Measurements from ENCODE around the gene HMCES. TPM values are rescaled to one million over a fixed set of nuclear protein-coding genes. Genes with fewer than 3 reads are reported as not detected.
"Not testable (repeated sequence)": the region's sequence is repeated elsewhere in the genome, so short reads cannot be mapped to it uniquely, and the experiment has no call there.

Gene HMCES
- total RNA-seq, 3 donors from 2014 or later = 37.0 to 44.1 (median 41.4) TPM

GRCh38 chr3:129245141-129245540 is 33.5 kb upstream of the HMCES start:
- TF ChIP-seq, protein P1, sequence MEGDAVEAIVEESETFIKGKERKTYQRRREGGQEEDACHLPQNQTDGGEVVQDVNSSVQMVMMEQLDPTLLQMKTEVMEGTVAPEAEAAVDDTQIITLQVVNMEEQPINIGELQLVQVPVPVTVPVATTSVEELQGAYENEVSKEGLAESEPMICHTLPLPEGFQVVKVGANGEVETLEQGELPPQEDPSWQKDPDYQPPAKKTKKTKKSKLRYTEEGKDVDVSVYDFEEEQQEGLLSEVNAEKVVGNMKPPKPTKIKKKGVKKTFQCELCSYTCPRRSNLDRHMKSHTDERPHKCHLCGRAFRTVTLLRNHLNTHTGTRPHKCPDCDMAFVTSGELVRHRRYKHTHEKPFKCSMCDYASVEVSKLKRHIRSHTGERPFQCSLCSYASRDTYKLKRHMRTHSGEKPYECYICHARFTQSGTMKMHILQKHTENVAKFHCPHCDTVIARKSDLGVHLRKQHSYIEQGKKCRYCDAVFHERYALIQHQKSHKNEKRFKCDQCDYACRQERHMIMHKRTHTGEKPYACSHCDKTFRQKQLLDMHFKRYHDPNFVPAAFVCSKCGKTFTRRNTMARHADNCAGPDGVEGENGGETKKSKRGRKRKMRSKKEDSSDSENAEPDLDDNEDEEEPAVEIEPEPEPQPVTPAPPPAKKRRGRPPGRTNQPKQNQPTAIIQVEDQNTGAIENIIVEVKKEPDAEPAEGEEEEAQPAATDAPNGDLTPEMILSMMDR (IDR thresholded peaks at IDR 0.05) = no peak
- Histone ChIP-seq H3K36me3 (ENCODE audit: low read depth) (no peaks in the 10 kb centered on the region), H3K4me1 (ENCODE audit: low read depth) (peaks cover 11% of the 10 kb centered on the region), H3K4me3 (no peak overlapping the region), H3K9me3 (no peaks in the 10 kb centered on the region)
- intact Hi-C loops (cut with DNase I, micrococcal nuclease) = loop anchor here in 1 of 2 donors (5.0 to 10.0 kb wide), 3 partner anchors 63 to 270 kb away; partner anchors contain the start of gene CNBP
- DNase-seq (no peak), ATAC-seq (no peak)

- H3K4me3 ChIP-seq = not testable (repeated sequence)
Measured at GRCh38 chr3:129245641-129246306, 32.9 kb upstream of the HMCES start.

GRCh38 chr3:129246636-129247035 is 32.0 kb upstream of the HMCES start:
- H3K4me1 ChIP-seq (ENCODE audit: low read depth) = peaks cover 22% of the 10 kb centered on the region
- TF ChIP-seq, protein P1 (IDR thresholded peaks at IDR 0.05) = no peak
- no peak overlapping the region for H3K4me3 ChIP-seq
- intact Hi-C loops (cut with DNase I, micrococcal nuclease) = loop anchor here in 1 of 2 donors (5.0 to 10.0 kb wide), 3 partner anchors 64 to 272 kb away; partner anchors contain the start of gene CNBP
- no peaks in the 10 kb centered on the region for H3K36me3 ChIP-seq (ENCODE audit: low read depth)
- H3K9me3 ChIP-seq = no peaks in the 10 kb centered on the region
- ATAC-seq (no peak), DNase-seq (no peak)

More at GRCh38 chr3:129245641-129246306, 32.9 kb upstream of the HMCES start:
- ATAC-seq (peak; percentile 86), DNase-seq (peak; percentile 77 to 85 (median 78))
- intact Hi-C loops (cut with DNase I, micrococcal nuclease) = loop anchor here in 1 of 2 donors (5.0 to 10.0 kb wide), 3 partner anchors 63 to 271 kb away; partner anchors contain the start of gene CNBP
- TF ChIP-seq, protein P1 (IDR thresholded peaks at IDR 0.05) = peak; percentile 58
- H3K9me3 ChIP-seq; H3K36me3 ChIP-seq (ENCODE audit: low read depth): not testable (repeated sequence)
- H3K4me1 ChIP-seq (ENCODE audit: low read depth) = peaks cover 14% of the 10 kb centered on the region

DNA sequence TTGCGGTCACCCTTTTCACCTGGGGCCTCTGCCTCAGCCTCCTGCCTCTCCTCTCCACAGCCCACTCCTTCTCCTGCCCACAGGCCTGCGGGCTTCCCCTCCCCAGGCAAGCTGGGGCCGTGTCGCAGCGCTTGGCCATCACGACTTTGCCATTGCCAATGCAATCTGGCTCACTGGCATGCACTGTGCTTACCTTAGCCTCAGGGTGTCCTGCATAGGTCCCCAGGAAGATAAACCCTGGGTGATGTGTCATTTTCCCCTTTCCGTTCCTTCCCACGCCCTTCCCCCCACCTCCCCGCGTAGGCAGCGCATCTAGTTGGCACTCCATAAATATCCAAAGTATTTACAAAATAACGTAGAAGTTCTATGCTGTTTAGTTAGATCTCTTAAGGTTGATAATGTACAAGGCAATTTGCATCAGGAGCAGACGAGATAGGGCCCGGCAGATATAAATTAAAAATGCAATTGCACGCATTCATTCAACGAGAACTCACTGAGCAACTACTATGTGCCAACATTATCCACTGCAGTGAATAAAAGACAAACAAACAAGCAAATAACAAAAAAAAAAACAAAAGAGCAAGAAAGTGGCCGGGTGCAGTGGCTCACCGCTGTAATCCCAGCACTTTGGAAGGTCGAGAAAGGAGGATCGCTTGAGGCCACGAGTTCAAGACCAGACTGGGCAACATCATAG is 30.2 kb upstream of the HMCES start:
- H3K4me1 ChIP-seq (ENCODE audit: low read depth) = peaks cover 22% of the 10 kb centered on the region
- no peaks in the 10 kb centered on the region for H3K9me3 ChIP-seq
- no peak for ATAC-seq
- DNase-seq = no peak
- no peaks in the 10 kb centered on the region for H3K36me3 ChIP-seq (ENCODE audit: low read depth)
- TF ChIP-seq, protein P1 (IDR thresholded peaks at IDR 0.05) = no peak
- peak overlapping the region; percentile 99 for H3K4me3 ChIP-seq
- intact Hi-C loops (cut with DNase I, micrococcal nuclease) = loop anchor here in 1 of 2 donors (5.0 to 10.0 kb wide), 3 partner anchors 66 to 274 kb away; partner anchors contain the start of gene CNBP

- ATAC-seq = peak; percentile 92
- Histone ChIP-seq H3K4me3 (peak within 1 kb of the TSS; percentile 99), H3K36me3 (ENCODE audit: low read depth) (peaks cover 2% of the 10 kb centered on the region), H3K9me3 (no peaks in the 10 kb centered on the region), H3K4me1 (ENCODE audit: low read depth) (peaks cover 22% of the 10 kb centered on the region)
- TF ChIP-seq, protein P1 (IDR thresholded peaks at IDR 0.05) = no peak
- DNase-seq = peak; percentile 91 to 94 (median 92)
- intact Hi-C loops (cut with DNase I, micrococcal nuclease) = loop anchor here in 1 of 2 donors (5.0 to 10.0 kb wide), 3 partner anchors 67 to 275 kb away; partner anchors contain the start of gene CNBP
Measured at GRCh38 chr3:129249284-129250065, 29.2 kb upstream of the HMCES start, which contains the start of gene COPG1. COPG1 (plus strand) TSS chr3:129249606; CDS start chr3:129249710, 104 bp downstream.

All from mucosa of descending colon (tissue), 3 donors.